NCI-H1105 (cell line): ENCODE data around the gene MFSD11.
"Not testable (repeated sequence)": the region's sequence is repeated elsewhere in the genome, so short reads cannot be mapped to it uniquely, and the experiment has no call there.

Experiments used
- DNase-seq: peaks from one replicate; lab custom pipeline; 2025; lab: John Stamatoyannopoulos, UW

The MFSD11 gene

DNA sequence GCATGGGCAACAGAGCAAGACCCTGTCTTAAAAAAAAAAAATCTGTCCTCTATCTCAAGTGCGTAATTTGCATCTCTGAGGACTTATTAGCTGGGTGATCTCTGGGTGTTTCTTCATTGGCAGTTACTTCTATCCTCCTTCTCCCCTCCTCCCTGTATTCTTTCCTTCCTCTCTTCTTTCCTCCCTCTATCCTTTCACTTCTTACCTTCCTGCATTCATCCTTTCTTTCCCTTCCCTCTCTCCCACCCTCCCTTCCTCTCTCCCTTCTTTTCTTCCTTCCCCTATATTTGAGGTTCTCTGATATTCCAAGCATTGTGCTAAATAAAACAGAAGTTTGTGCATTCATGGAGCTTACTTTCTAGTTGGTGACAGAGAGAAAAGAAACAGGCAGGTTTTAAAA lies 10.7 kb downstream of the MFSD11 start:
- no peak for DNase-seq

DNA sequence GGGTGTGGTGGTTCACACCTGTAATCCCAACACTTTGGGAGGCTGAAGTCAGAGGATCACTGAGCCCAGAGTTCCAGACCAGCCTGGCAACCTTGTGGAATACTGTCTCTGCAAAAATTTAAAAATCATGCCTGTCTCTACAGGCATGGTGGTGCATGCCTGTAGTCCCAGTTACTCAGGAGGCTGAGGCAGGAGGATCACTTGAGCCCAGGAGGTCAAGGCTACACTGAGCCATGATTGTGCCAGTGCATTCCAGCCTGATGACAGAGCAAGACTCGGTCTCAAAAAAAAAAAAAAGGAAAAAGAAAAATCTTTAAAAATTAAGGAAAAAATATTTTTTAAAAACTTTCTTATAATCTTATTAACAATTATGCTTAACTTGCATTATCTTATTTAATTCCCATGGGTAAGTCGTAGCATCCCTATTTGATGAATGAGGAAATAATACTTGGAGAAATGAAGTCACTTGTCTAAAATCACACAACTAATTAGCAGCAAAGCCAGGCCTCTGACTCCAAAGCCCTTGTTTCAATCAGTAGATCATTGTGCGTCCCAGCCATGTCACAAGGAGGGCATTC lies 13.6 kb downstream of the MFSD11 start:
- no peak for DNase-seq

DNA sequence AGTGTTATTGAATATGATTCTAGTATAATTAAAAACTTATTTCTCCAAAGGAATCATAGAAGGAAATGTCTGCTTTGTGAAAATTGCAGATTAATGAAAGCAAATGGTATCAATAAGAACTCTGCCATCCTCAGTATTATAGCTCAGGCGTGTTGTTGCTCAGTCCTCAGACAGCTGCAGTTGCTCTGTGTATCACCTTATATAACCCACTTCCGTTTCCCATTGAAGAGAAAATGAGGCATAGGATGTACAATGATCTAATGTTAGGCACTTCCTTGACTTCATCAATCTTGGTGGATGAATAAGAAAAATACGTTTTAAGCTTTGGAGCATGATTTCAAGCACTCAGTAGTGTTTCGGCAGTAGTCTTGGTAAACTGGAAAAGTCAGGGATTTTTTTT lies 14.1 kb downstream of the MFSD11 start:
- no peak for DNase-seq

DNA sequence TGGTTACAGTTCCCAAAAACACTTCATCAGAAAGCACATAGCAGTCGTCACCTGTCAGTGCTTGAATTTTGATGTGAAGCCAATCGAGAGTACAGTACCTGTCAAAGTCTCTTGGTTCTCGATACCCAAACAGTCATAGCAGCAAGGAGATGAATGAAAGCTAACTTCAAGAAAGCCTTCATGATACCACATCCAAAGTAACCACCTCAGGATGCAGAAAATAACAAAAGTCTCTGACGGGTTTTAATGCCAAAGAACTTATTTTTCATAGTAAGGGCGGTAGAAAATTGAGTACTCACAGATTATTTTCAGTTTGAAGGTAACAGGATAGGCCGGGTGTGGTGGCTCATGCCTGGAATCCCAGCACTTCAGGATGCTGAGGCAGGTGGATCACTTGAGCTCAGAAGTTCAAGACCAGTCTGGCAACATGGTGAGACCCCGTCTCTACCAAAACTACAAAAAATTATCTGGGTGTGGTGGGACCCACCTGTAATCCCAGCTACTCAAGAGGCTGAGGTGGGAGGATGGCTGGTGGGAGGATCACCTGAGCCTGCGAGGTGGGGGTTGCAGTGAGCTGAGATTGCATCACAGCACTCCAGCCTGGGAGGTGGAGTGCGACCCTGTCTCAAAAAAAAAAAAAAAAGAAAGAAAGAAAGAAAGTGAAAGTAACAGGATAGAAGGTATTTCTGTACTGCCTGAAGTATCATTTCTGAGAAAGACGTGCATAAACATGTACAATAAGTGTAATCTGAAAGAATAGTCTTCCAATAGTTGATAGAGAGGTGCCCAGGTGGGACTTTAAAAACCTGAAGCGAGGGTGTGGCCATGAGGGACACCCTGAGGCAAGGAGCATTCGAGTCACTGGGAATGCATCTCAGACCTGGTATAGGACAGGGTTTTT lies 15.4 kb downstream of the MFSD11 start:
- no peak for DNase-seq

DNA sequence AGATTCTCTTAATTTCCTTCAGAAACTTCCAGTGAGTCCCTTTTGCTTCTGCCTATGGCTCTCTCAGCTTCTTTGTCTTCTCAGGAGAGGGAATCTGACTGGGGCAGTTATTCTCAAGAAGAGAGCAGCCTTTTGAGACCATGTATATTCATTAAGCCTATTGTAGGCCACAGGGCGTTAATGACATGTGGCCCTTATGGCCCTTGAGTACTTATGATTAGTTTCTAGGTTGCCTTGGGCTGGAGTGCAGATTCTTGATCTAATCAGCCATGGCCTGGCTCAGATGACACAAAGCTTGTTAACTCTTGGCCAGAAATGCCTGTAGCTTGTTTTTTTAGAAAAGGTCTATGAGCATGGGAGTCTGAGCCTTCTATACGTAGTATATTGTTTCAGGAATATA lies 17.4 kb downstream of the MFSD11 start:
- no peak for DNase-seq

DNA sequence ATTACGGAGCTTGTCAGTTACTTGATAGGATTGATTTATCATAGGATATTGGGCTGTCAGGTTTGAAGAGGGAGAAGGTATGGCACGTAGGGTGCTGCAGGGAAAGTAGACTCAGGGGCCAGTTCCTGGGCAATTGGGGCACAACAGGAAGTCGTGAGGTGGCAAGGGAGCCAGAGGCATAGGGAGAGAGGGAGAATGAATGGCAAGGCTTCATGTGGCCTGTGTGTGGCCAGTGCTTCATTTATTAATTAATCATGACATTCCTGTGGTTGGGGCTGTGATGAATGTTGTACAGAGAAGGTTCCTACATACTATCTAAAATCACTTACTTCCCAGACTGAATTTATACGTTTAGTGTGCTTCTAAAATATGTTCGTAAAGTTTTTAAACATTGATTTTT lies 19.3 kb downstream of the MFSD11 start:
- DNase-seq: no peak

DNA sequence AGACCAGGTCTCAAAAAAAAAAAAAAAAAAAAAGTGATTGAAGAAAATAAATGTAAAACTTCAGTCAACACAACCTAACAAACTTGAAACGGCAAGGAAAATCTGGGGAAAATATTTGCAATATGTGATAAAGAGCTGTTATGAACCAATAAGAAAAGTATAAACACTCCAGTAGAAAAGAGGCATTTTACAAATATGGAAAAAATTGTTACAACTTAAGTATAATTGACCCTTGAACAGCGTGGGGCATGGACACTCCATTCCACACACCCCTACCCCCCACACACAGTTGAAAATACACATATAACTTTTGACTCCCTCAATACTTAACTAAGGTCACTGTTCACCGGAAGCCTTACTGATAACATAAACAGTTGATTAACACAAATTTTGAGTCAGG lies 20.7 kb downstream of the MFSD11 start:
- no peak for DNase-seq

DNA sequence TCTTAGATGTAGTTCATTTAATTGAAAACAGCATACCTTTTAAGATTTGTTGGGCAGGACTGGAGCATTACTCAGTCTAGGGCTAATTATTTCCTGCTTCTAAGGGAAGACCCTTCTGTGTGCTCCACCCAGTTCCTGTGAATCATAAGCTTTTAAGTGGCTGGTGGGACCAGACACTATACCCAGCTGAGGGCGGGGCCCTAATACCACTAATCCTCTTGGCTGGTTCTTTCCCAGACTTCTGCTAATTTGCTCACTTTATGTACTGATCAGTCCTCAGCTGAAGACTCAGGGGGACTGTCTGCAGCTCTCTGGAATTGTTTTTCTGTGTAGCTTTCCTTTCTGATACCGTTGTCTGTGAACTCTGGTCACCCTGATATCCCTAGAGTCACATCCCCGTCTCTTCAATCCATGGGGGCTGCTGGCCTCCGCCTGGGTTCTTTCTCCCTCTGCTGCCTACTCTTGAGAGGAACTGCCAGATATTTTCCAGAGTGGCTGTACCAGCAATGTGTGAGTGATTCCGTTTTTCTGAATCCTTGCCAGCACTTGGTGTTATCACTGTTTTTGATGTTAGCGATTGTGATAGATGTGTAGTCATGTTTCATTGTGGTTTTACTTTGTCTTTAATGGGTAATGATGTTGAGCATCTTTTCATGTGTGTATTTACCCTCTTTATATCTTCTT lies 35.1 kb downstream of the MFSD11 start:
- DNase-seq: no peak

DNA sequence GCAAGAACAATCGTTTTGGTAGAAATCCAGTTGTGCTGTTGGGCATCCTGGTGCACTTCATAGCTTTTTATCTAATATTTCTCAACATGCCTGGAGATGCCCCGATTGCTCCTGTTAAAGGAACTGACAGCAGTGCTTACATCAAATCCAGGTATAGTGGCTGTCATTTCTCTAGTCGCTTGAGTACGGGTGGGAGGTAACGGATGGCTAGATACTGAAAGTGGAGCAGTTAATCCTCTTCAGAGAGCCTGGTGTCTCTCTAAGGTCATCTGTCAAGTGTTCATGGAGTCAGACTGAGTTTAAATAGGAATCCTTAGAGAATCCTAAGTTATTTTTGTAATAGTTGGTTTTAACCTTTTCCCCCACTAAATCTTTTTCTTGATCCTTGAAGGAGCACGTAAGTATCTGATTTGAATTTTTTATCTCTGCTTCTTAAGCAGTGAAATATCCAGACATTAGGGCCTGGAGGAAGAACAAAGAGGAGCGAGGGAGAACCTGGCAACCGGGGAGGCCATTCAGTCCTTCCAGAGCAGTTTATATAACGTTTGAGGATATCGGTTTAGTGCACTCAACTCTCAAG lies 37.2 kb downstream of the MFSD11 start:
- no peak for DNase-seq

DNA sequence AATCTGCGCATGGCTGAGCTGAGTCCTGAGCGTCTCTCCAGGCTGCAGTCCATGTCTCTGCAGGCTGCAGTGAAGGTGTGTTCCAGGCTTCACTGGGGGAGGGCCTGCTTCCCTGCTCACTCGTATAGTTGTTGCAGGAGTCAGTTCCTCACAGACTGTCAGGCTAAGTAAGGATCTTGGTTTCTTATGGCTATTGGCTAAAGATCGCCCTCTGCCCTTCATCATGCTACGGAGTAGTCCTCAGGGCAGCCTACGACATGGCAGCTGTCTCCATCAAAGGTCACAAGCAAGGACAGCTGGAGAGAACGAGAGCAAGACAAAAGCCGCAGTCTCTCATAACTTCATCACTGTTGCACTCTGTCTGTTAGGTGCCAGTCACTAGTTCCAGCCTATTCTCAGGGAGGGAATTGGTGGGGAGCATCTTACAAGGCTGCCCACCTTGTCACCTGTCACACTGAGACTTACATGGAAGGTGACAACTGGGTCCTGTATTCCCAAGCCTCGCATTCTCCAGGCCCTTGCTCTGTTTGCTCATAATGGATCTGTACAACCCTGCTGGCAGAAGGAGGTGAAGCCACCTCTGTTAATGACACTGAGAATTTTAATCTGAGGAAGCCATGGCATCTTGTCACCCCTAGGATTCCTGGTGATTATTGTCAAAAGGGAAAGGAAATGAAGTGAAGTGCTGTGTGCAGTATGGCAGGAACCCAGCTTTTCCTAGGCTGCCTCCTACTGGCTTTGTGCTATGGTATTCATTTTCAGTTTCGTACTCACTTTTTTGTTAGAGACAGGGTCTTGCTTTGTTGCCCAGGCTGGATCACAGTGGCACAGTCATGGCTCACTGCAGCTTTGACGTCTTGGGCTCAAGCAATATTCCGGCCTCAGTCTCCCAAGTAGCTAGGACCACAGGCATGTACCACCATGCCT lies 43.4 kb downstream of the MFSD11 start:
- no peak for DNase-seq

DNA sequence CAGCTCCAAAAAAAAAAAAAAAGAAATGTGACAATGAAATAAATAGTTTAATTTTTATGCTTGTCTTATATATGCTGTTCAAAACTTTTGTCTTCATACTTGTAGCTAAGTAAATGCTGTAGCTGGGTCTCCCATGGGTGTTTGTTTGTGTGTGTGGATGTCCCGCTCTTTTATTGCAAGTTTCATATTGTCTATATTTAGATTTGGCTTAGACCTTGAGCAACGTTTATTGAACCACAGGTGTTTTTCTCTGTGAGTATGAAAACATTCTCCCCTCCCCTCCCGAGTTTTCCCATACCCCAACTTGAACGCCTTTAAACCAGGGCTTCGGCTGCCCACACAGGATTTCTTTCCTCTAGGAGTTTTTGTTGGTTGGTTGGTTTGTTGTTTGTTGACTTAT lies 45.2 kb downstream of the MFSD11 start:
- DNase-seq: no peak

DNA sequence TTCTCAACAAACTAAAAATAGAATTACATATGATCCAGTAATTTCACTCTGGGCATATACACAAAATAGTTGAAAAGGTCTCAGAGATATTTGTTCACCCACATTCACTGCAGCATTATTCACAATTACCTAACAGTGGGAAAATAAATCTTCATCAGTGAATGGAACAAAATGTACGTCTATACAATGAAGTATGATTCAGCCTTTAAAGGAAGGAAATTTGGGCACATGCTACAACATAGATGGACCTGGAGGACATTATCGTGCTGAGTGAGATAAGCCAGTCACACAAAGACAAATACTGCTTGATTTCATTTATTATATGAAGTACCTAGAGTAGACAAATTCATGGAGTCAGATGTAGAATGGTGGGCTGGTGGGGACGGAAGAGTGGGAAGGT lies 47.0 kb downstream of the MFSD11 start:
- no peak for DNase-seq

DNA sequence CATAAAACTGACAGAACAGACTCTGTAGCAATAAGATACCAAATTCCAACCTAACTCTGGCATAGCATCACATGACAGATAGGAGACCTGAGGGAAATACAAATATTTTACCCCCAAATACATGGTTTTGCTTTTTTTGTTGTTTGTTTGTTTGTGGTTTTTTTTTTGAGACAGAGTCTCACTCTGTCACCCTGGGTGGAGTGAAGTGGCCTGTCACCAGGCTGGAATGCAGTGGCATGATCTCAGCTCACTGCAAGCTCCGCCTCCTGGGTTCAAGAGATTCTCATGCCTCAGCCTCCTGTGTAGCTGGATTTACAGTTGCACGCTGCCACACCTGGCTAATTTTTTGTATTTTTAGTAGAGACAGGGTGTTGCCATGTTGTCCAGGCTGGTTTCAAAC lies 49.9 kb downstream of the MFSD11 start:
- DNase-seq: not testable (repeated sequence)

DNA sequence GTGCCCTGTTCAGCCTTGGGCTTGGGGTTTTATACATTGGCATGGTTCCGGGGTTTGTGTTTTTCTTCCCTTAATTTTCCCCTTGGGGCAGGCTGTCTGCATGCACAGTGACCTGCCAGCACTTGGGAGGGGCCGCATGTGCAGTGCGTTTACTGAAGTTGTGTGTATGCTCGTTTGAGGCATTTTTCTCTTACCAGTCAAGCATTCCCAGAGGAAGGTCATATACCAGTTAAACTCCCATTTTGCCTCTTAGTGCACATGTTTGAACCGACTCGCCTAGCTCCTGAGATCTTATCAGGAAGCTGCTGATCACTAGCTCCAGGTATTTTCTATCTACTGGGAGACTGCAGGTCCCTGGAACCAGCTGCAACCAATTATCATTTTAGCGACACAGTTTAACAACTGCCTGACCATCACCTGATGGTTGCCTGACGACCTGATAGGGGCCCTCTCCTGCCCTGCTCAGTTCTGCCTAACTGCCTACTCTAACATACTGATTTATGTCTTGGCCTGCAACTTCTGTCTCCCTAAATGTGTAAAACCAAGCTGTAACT lies 51.4 kb downstream of the MFSD11 start:
- peak; percentile 50 for DNase-seq

DNA sequence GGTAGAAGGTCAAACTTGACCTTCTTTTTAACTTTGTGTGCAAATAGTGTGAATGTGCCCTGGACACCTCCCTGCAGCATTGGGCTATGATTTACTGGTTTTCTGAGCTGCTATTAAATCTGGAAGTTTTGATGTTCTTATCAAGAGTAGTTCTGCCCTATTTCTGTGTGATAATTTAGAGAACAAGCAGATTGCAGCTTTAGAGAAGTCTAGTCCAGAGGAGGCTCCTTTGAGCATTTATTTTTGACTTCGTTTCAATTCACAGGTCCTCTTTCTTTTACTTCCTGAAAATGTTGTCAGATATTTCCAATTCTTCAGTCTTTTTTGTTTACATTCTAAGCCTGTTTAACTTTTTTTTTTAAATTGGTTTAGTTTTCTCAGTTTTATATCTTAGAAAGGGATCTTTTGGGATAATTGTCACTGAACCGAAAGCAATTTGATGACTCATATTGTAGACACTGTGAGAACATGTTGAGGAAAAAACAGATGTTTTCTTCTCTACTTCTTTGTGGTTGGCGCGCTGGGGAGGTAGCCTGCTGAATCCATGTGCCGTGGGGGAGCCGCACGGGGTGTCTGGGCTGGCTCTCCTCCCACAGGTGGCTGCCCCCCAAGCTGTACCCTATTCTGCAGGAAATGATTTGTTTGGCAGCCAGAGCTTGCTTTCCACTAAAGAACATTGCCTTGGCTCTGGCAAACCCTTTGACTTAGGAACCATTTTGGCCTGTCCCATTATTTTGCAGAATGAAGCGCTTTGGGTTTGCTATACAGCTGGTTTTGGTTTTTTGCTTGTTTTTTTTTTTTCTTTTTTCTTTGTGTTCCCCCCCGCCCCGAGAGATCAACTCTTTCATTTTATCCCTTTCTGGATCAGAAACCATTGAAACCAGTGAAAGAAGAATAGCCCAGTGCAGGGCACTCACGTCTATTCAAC lies 53.4 kb downstream of the MFSD11 start:
- no peak for DNase-seq

DNA sequence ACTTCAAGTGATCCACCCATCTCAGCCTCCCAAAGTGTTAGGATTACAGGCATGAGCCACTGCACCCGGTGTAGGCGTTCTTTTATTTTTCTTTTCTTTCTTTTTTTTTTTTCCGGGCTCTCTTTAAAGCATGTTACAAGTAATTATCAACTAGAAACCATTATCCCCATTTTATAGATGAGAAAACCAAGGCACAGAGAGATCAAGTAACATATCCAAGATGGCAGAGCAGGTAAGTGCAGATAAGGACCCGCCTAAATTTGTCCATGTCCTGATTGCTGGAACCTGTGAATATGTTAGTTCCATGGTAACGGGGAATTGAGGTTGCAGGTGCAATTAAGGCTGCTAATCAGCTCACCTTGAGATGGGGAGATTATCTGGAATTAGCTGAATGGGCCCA lies 54.4 kb downstream of the MFSD11 start:
- no peak for DNase-seq

DNA sequence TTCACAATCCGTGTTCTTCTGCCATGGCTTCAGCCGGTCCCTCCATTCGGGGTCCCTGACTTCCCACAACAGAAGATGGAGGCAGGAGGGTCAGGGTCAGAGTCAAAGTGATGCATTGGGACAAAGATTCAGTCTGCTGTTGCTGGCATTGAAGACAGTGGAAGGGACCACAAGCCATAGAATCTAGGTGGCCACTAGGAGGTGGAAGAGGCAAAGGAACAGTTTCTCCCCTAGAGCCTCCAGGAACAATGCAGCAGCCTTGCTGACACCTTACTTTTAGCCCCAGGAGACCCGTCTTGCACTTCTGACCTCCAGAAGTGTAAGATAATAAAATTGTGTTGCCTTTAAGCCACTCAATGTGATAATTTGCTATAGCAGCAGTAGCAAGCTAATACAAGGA lies 55.9 kb downstream of the MFSD11 start:
- no peak for DNase-seq

DNA sequence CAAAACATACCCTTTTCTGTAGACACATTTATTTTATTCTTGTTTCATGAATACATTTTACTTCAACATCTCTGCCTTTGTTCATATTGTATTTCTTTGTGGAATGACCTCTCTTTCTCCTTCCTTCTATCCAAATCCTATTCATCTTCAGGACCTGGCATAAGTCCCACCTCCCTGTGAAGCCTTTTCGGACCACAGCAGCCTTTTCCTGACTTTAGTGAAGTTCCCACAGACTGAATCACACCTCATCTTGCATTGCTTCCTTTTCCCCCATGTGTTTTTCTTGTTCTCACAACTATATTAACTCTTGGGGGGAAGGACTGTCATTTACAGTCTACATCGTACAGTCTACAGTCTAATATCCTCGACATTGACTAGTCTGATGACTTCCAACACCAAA lies 58.2 kb downstream of the MFSD11 start:
- DNase-seq: no peak

DNA sequence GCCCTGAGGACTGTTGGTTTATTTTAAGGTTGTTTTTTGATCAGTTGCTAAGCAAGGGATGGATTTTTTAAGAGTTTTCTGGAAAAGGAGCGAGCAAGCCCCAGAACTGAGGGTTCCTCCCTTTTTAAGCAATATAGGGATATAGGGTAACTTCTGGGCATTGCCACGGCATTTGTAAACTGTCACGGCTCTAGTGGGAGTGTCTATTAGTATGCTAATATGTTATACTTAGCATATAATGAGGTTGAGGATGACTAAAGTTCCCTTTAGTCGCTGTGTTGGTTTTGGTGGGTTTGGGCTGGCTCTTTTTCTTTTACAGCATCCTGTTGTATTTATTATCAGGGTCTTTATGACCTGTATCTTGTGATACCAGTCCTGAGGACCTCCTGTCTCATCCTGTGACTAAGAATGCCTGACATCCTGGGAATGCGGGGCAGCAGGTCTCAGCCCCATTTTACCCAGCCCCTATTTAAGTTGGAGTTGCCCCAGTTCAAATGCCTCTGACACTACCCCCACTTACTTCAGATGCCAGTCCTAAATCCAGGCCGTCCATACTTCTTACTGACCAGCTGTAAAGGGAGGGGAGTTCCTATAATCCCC lies 59.4 kb downstream of the MFSD11 start:
- no peak for DNase-seq

DNA sequence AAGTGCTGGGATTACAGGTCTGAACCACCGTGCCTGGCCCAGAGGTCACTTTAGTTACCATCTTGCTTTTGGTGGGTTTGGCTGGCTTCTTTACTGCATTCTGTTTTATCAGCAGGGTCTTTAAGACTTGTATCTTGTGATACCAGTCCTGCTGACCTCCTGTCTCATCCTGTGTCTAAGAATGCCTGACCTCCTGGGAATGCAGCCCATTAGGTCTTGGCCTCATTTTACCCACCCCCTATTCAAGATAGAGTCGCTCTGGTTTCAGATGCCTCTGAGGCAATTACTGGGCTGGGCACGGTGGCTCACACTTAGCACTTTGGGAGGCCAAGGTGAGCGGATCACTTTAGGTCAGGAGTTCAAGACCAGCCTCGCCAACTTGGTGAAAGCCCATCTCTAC lies 63.8 kb downstream of the MFSD11 start:
- no peak for DNase-seq
